Measurements from ENCODE around the gene UNC5B. TPM values are rescaled to one million over a fixed set of nuclear protein-coding genes. Genes with fewer than 3 reads are reported as not detected.

The UNC5B gene
- total RNA-seq, 1 experiment from 2014 or later = 0.07 TPM

GRCh38 chr10:71287456-71287855, 75.1 kb downstream of the UNC5B start:
- Mint-ChIP-seq H3K27me3 (ENCODE audit: unreplicated experiment) (peaks cover 96% of the 10 kb centered on the region), H3K4me3 (ENCODE audit: low read depth, unreplicated experiment) (no peak overlapping the region), H3K36me3 (ENCODE audit: insufficient read depth, unreplicated experiment) (peaks cover 4% of the 10 kb centered on the region), H3K9me3 (ENCODE audit: low read depth, unreplicated experiment) (no peaks in the 10 kb centered on the region), H3K27ac (ENCODE audit: unreplicated experiment) (no peak overlapping the region), H3K4me1 (ENCODE audit: low read depth, unreplicated experiment) (no peaks in the 10 kb centered on the region)
- no TSS peak for BruUV-seq (replicated peaks)
- TF ChIP-seq, protein P1, sequence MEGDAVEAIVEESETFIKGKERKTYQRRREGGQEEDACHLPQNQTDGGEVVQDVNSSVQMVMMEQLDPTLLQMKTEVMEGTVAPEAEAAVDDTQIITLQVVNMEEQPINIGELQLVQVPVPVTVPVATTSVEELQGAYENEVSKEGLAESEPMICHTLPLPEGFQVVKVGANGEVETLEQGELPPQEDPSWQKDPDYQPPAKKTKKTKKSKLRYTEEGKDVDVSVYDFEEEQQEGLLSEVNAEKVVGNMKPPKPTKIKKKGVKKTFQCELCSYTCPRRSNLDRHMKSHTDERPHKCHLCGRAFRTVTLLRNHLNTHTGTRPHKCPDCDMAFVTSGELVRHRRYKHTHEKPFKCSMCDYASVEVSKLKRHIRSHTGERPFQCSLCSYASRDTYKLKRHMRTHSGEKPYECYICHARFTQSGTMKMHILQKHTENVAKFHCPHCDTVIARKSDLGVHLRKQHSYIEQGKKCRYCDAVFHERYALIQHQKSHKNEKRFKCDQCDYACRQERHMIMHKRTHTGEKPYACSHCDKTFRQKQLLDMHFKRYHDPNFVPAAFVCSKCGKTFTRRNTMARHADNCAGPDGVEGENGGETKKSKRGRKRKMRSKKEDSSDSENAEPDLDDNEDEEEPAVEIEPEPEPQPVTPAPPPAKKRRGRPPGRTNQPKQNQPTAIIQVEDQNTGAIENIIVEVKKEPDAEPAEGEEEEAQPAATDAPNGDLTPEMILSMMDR (IDR thresholded peaks at IDR 0.05; ENCODE audit: unreplicated experiment) = no peak
- intact Hi-C loops (cut with micrococcal nuclease; ENCODE audit: unreplicated experiment) = loop anchor here (5.0 kb wide), 2 partner anchors 360 to 385 kb away; no protein-coding TSS in a partner anchor
- DNase-seq = no peak
- CTCF ChIA-PET = interaction anchor here (0.8 kb wide), 1 partner anchor 18 kb away, joined by 4 read pairs; no protein-coding TSS in a partner anchor

DNA sequence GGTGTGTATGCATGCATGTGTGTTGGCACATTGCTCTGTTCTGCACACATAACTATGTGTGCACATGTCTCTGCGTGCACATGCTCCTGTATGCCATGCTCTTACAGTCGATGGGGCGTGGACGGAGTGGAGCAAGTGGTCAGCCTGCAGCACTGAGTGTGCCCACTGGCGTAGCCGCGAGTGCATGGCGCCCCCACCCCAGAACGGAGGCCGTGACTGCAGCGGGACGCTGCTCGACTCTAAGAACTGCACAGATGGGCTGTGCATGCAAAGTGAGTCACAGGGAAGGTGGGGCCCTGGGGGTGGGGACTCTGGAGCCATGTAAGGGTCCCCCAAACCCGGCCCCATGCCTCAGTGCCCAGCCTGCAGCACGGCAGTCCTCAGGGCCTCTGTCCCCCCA, 76.1 kb downstream of the UNC5B start:
- Mint-ChIP-seq H3K27me3 (ENCODE audit: unreplicated experiment) (peaks cover 97% of the 10 kb centered on the region), H3K9me3 (ENCODE audit: low read depth, unreplicated experiment) (no peaks in the 10 kb centered on the region), H3K27ac (ENCODE audit: unreplicated experiment) (no peak overlapping the region), H3K36me3 (ENCODE audit: insufficient read depth, unreplicated experiment) (peaks cover 4% of the 10 kb centered on the region), H3K4me3 (ENCODE audit: low read depth, unreplicated experiment) (no peak overlapping the region), H3K4me1 (ENCODE audit: low read depth, unreplicated experiment) (no peaks in the 10 kb centered on the region)
- TF ChIP-seq, protein P1 (IDR thresholded peaks at IDR 0.05; ENCODE audit: unreplicated experiment) = no peak
- CTCF ChIA-PET = no interaction called here
- BruUV-seq (replicated peaks) = no TSS peak
- intact Hi-C loops (cut with micrococcal nuclease; ENCODE audit: unreplicated experiment) = loop anchor here (5.0 kb wide), 2 partner anchors 361 to 386 kb away; no protein-coding TSS in a partner anchor
- DNase-seq = no peak

GRCh38 chr10:71289421-71290130, 77.2 kb downstream of the UNC5B start:
- no TSS peak for BruUV-seq (replicated peaks)
- no peaks in the 10 kb centered on the region for H3K9me3 Mint-ChIP-seq (ENCODE audit: low read depth, unreplicated experiment)
- H3K27ac Mint-ChIP-seq (ENCODE audit: unreplicated experiment) = no peak overlapping the region
- CTCF ChIA-PET = interaction anchor here (1.2 kb wide), 1 partner anchor 14 kb away, joined by 3 read pairs; no protein-coding TSS in a partner anchor
- H3K4me3 Mint-ChIP-seq (ENCODE audit: low read depth, unreplicated experiment) = no peak overlapping the region
- TF ChIP-seq, protein P1 (IDR thresholded peaks at IDR 0.05; ENCODE audit: unreplicated experiment) = no peak
- H3K4me1 Mint-ChIP-seq (ENCODE audit: low read depth, unreplicated experiment) = peaks cover 6% of the 10 kb centered on the region
- intact Hi-C loops (cut with micrococcal nuclease; ENCODE audit: unreplicated experiment) = loop anchor here (5.0 kb wide), 2 partner anchors 362 to 387 kb away; no protein-coding TSS in a partner anchor
- H3K36me3 Mint-ChIP-seq (ENCODE audit: insufficient read depth, unreplicated experiment) = peaks cover 4% of the 10 kb centered on the region
- peaks cover 97% of the 10 kb centered on the region for H3K27me3 Mint-ChIP-seq (ENCODE audit: unreplicated experiment)
- DNase-seq = no peak

DNA sequence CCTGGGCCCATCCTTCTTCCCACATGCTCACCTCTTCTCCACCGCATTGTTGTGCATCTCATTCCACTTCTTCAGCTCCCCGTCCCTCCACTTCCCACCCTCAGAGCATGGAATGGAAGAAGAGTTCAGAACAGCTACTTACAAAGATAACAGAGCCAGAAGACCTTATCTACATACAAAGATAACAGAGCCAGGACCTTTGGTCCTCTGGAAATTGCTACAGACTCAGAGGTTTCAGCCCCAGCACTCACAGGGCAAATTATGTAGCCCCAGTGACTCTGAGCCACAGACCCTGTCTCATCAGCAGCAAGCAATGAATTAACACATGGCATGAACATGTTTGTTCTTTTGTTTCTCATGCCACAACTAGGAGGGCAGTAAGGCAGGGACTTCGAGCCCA, 78.0 kb downstream of the UNC5B start:
- CTCF ChIA-PET = interaction anchor here (1.2 kb wide), 1 partner anchor 14 kb away, joined by 3 read pairs; no protein-coding TSS in a partner anchor

More for the DNA sequence above, 78.0 kb downstream of the UNC5B start:
- Mint-ChIP-seq H3K27me3 (ENCODE audit: unreplicated experiment) (peaks cover 99% of the 10 kb centered on the region), H3K4me1 (ENCODE audit: low read depth, unreplicated experiment) (peaks cover 6% of the 10 kb centered on the region), H3K36me3 (ENCODE audit: insufficient read depth, unreplicated experiment) (peaks cover 4% of the 10 kb centered on the region), H3K27ac (ENCODE audit: unreplicated experiment) (no peak overlapping the region), H3K9me3 (ENCODE audit: low read depth, unreplicated experiment) (no peaks in the 10 kb centered on the region), H3K4me3 (ENCODE audit: low read depth, unreplicated experiment) (no peak overlapping the region)
- intact Hi-C loops (cut with micrococcal nuclease; ENCODE audit: unreplicated experiment) = no loop called here
- no TSS peak for BruUV-seq (replicated peaks)
- no peak for DNase-seq
- TF ChIP-seq, protein P1 (IDR thresholded peaks at IDR 0.05; ENCODE audit: unreplicated experiment) = no peak
